Liver (tissue), 9 donors: ENCODE results near the gene MMP27. TPM values are rescaled to one million over a fixed set of nuclear protein-coding genes. Genes with fewer than 3 reads are reported as not detected.

Experiments used
- DNase-seq: peaks from one replicate; pipeline ENCODE4 v3.0.0-alpha.2; 2017; ENCODE audit warnings: low spot score
- H3K27ac ChIP-seq, 2 donors: one replicate each; pipeline ENCODE4 v1.7.0; 2013; ENCODE audit warnings: inconsistent platforms in 2 of 2, low read length in 2 of 2, control low read depth in 1 of 2, low read depth in 1 of 2, mild to moderate bottlenecking in 1 of 2
- H3K27me3 ChIP-seq, 4 donors: one replicate each; pipeline versions ENCODE4 v1.6.1 to v1.7.0; 2013; ENCODE audit warnings: low read length in 3 of 4, inconsistent platforms in 1 of 4, mild to moderate bottlenecking in 1 of 4, moderate library complexity in 1 of 4; ENCODE audit not compliant: control insufficient read depth in 4 of 4, insufficient read depth in 4 of 4
- H3K36me3 ChIP-seq, 4 donors: one replicate each; pipeline versions ENCODE4 v1.6.1 to v1.7.0; 2013; ENCODE audit warnings: low read length in 3 of 4, mild to moderate bottlenecking in 3 of 4, low read depth in 1 of 4, moderate library complexity in 1 of 4; ENCODE audit not compliant: control insufficient read depth in 4 of 4, insufficient read depth in 3 of 4
- H3K4me1 ChIP-seq, 4 donors: one replicate each; pipeline versions ENCODE4 v1.6.1 to v1.7.0; 2013; ENCODE audit warnings: low read length in 3 of 4, mild to moderate bottlenecking in 3 of 4, moderate library complexity in 1 of 4; ENCODE audit not compliant: control insufficient read depth in 4 of 4, insufficient read depth in 4 of 4
- H3K4me3 ChIP-seq, 3 donors: one replicate each; pipeline versions ENCODE4 v1.6.1 to v1.7.0; 2013; ENCODE audit warnings: low read length in 3 of 3, control low read depth in 1 of 3, low read depth in 1 of 3, mild to moderate bottlenecking in 1 of 3
- H3K9ac ChIP-seq, 2 donors: one replicate each; pipeline ENCODE4 v1.7.0; 2013; ENCODE audit warnings: low read length in 2 of 2, mild to moderate bottlenecking in 2 of 2, moderate library complexity in 2 of 2, control low read depth in 1 of 2, low read depth in 1 of 2
- H3K9me3 ChIP-seq, 4 donors: one replicate each; pipeline versions ENCODE4 v1.6.1 to v1.7.0; 2013; ENCODE audit warnings: low read length in 3 of 4; ENCODE audit not compliant: control insufficient read depth in 4 of 4
- FOXA2 ChIP-seq: IDR thresholded peaks from 2 replicates; pipeline ENCODE4 v1.6.1; 2016; ENCODE audit warnings: antibody characterized with exemption
- GABPA ChIP-seq, 2 donors: IDR thresholded peaks in 1 of 2; conservative IDR thresholded peaks in 1 of 2; 2 replicates each; pipeline ENCODE4 v1.6.1; 2016; ENCODE audit warnings: antibody characterized with exemption in 2 of 2, mild to moderate bottlenecking in 1 of 2, moderate library complexity in 1 of 2
- HNF4A ChIP-seq, 2 donors: conservative IDR thresholded peaks; 2 replicates each; pipeline ENCODE4 v1.6.1; 2016; ENCODE audit warnings: antibody characterized with exemption in 2 of 2, mild to moderate bottlenecking in 2 of 2
- HNF4G ChIP-seq: IDR thresholded peaks from 2 replicates; pipeline ENCODE4 v1.6.1; 2016; ENCODE audit warnings: antibody characterized with exemption
- JUND ChIP-seq, 2 donors: IDR thresholded peaks; 2 replicates each; pipeline ENCODE4 v1.6.1; 2016; ENCODE audit warnings: antibody characterized with exemption in 2 of 2
- NR2F2 ChIP-seq: IDR thresholded peaks from 2 replicates; pipeline ENCODE4 v1.6.1; 2016; ENCODE audit warnings: antibody characterized with exemption
- RAD21 ChIP-seq, 2 donors: IDR thresholded peaks; 2 replicates each; pipeline ENCODE4 v1.6.1; 2016; ENCODE audit warnings: antibody characterized with exemption in 2 of 2, mild to moderate bottlenecking in 2 of 2
- RXRA ChIP-seq, 2 donors: IDR thresholded peaks; 2 replicates each; pipeline ENCODE4 v1.6.1; 2017 to 2018; ENCODE audit warnings: antibody characterized with exemption in 2 of 2, mild to moderate bottlenecking in 1 of 2
- SP1 ChIP-seq: IDR thresholded peaks from 2 replicates; pipeline ENCODE4 v1.6.1; 2018; ENCODE audit warnings: antibody characterized with exemption, mild to moderate bottlenecking
- TAF1 ChIP-seq: conservative IDR thresholded peaks from 2 replicates; pipeline ENCODE4 v1.6.1; 2016; ENCODE audit warnings: antibody characterized with exemption, mild to moderate bottlenecking
- YY1 ChIP-seq: IDR thresholded peaks from 2 replicates; pipeline ENCODE4 v1.6.1; 2016; ENCODE audit warnings: antibody characterized with exemption, mild to moderate bottlenecking
- WGBS: extraction: QIAGEN DNeasy Blood & Tissue Kit; methylation state at CpG from one replicate; pipeline ENCODE4 v1.1.7; 2013; 5-methylcytosine and 5-hydroxymethylcytosine counted together
- polyA plus RNA-seq, 2 donors: library from polyadenylated mRNA; stranded (reverse) in 1 of 2; unstranded in 1 of 2; fragments of 200-250 nt in 1 of 2; fragments of >200 nt in 1 of 2; fragmentation: Nextera tagmentation in 1 of 2; extraction: Ambion mirVana in 1 of 2; gene quantifications; one replicate each; pipeline versions ENCODE4 v1.2.1 to v1.2.3, GENCODE V29; 2013 to 2015
- total RNA-seq, 2 donors: library from RNA; depleted of rRNA; stranded (reverse); fragments of >200 nt; gene quantifications; one replicate each; pipeline ENCODE4 v1.2.3, GENCODE V29; 2014
- TF ChIP-seq, protein P1 (sequence below): IDR thresholded peaks from 2 replicates; pipeline ENCODE4 v1.6.1; 2016; ENCODE audit warnings: antibody characterized with exemption
- TF ChIP-seq, protein P2 (sequence below): IDR thresholded peaks from 2 replicates; pipeline ENCODE4 v1.6.1; 2016; ENCODE audit warnings: antibody characterized with exemption
- TF ChIP-seq, protein P3 (sequence below): fragments of 150-350 bp; IDR thresholded peaks from 2 replicates; pipeline ENCODE4 v1.5.1; 2017; ENCODE audit warnings: improper control_type of control experiment, low read depth, low read length; ENCODE audit not compliant: missing input control
- TF ChIP-seq, protein P4 (sequence below): IDR thresholded peaks from 2 replicates; pipeline ENCODE4 v1.6.1; 2016; ENCODE audit warnings: antibody characterized with exemption
- donor health status: healthy.
- donor health status: healthy.
- donor health status: healthy.
- donor health status: healthy.
- donor health status: healthy.

MMP27 gene, protein sequence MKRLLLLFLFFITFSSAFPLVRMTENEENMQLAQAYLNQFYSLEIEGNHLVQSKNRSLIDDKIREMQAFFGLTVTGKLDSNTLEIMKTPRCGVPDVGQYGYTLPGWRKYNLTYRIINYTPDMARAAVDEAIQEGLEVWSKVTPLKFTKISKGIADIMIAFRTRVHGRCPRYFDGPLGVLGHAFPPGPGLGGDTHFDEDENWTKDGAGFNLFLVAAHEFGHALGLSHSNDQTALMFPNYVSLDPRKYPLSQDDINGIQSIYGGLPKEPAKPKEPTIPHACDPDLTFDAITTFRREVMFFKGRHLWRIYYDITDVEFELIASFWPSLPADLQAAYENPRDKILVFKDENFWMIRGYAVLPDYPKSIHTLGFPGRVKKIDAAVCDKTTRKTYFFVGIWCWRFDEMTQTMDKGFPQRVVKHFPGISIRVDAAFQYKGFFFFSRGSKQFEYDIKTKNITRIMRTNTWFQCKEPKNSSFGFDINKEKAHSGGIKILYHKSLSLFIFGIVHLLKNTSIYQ
- not detected for total RNA-seq
- polyA plus RNA-seq = not detected

DNA sequence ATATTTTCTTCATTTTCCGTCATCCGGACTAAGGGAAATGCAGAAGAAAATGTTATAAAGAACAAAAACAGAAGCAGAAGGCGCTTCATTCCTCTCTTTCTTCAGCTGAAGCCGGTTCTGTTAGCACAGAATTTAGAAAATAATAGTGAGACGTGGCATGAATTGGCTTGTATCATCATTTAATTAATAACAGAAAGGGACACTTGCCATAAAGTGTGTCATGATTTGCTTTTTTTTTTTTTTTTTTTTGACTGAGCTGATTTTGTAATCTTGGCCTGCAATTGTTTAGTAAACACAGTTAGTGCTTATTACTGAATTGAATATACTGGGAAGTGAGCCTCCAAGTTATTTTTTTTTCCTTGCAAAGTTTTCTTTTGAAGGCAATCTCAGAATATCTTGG is at the start of gene MMP27:
Gene MMP27, minus strand, starts transcription at position 144 of the 400 bp plus-strand sequence. Its CDS starts 55 bp downstream, at position 89.
- H3K27ac ChIP-seq = no peak within 1 kb of the TSS
- no peaks in the 10 kb centered on the region for H3K9me3 ChIP-seq
- no peak for DNase-seq
- H3K27me3 ChIP-seq = peaks cover 0 to 4% (median 0%) of the 10 kb centered on the region in 4 donors
- no peak within 1 kb of the TSS for H3K4me3 ChIP-seq
- 81% methylated on average over 5 of the region's 5 CpGs for WGBS
- no peaks in the 10 kb centered on the region for H3K4me1 ChIP-seq
- no peaks in the 10 kb centered on the region for H3K36me3 ChIP-seq
- TF ChIP-seq YY1 (no peak), TAF1 (no peak), RAD21 (IDR thresholded peaks at IDR 0.05) (no peak), HNF4A (conservative IDR thresholded peaks at IDR 0.05) (no peak), SP1 (no peak), RXRA (IDR thresholded peaks at IDR 0.05) (no peak)
- TF ChIP-seq, protein P1, sequence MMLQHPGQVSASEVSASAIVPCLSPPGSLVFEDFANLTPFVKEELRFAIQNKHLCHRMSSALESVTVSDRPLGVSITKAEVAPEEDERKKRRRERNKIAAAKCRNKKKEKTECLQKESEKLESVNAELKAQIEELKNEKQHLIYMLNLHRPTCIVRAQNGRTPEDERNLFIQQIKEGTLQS = no peak
- TF ChIP-seq, protein P2, sequence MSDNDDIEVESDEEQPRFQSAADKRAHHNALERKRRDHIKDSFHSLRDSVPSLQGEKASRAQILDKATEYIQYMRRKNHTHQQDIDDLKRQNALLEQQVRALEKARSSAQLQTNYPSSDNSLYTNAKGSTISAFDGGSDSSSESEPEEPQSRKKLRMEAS = no peak
- TF ChIP-seq, protein P3, sequence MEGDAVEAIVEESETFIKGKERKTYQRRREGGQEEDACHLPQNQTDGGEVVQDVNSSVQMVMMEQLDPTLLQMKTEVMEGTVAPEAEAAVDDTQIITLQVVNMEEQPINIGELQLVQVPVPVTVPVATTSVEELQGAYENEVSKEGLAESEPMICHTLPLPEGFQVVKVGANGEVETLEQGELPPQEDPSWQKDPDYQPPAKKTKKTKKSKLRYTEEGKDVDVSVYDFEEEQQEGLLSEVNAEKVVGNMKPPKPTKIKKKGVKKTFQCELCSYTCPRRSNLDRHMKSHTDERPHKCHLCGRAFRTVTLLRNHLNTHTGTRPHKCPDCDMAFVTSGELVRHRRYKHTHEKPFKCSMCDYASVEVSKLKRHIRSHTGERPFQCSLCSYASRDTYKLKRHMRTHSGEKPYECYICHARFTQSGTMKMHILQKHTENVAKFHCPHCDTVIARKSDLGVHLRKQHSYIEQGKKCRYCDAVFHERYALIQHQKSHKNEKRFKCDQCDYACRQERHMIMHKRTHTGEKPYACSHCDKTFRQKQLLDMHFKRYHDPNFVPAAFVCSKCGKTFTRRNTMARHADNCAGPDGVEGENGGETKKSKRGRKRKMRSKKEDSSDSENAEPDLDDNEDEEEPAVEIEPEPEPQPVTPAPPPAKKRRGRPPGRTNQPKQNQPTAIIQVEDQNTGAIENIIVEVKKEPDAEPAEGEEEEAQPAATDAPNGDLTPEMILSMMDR = no peak
- H3K9ac ChIP-seq = no peak within 1 kb of the TSS

DNA sequence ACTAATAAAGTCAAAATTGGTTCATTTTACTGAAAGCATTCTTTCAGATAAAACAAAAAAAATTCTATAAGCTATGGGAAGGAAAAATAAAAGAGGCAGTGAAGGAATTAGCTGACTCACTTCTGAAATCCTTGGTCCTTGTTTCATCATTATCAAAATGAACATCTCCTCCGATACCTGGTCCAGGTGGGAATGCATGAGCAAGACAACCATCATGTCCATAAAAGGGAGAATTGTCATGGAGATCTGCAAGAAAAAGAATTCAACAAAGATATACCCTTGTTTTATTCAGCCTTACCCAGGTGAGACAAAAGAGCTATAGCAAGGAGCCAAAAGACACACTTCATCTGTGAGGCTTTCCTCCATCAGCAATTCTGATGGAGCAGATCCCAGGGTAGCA is 47.7 kb upstream of the MMP27 start:
- no peaks in the 10 kb centered on the region for H3K4me1 ChIP-seq
- H3K36me3 ChIP-seq = no peaks in the 10 kb centered on the region
- no peaks in the 10 kb centered on the region for H3K9me3 ChIP-seq
- DNase-seq = no peak
- no peak overlapping the region for H3K4me3 ChIP-seq
- no peak overlapping the region for H3K9ac ChIP-seq
- TF ChIP-seq FOXA2 (no peak), JUND (IDR thresholded peaks at IDR 0.05) (no peak), SP1 (no peak), HNF4G (no peak), NR2F2 (no peak), GABPA (IDR thresholded peaks at IDR 0.05 in 1 of 2, conservative IDR thresholded peaks at IDR 0.05 in 1 of 2) (no peak)
- TF ChIP-seq, protein P4, sequence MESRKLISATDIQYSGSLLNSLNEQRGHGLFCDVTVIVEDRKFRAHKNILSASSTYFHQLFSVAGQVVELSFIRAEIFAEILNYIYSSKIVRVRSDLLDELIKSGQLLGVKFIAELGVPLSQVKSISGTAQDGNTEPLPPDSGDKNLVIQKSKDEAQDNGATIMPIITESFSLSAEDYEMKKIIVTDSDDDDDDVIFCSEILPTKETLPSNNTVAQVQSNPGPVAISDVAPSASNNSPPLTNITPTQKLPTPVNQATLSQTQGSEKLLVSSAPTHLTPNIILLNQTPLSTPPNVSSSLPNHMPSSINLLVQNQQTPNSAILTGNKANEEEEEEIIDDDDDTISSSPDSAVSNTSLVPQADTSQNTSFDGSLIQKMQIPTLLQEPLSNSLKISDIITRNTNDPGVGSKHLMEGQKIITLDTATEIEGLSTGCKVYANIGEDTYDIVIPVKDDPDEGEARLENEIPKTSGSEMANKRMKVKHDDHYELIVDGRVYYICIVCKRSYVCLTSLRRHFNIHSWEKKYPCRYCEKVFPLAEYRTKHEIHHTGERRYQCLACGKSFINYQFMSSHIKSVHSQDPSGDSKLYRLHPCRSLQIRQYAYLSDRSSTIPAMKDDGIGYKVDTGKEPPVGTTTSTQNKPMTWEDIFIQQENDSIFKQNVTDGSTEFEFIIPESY = no peak
- peaks cover 0 to 6% (median 4%) of the 10 kb centered on the region in 4 donors for H3K27me3 ChIP-seq
- no peak overlapping the region for H3K27ac ChIP-seq
- WGBS = 97% methylated on average over 1 of the region's 1 CpG
